K562 (cell line): ENCODE measurements around the gene COQ4. TPM values are rescaled to one million over a fixed set of nuclear protein-coding genes. Genes with fewer than 3 reads are reported as not detected.

Experiments used
- AFF4 ChIP-seq: sonication (generic); formaldehyde crosslinking; IDR thresholded peaks from 2 replicates; pipeline ENCODE4 v1.8.0; 2023; ENCODE audit warnings: mild to moderate bottlenecking, missing genetic modification reagents
- ATF6 ChIP-seq: sonication (generic); formaldehyde crosslinking; IDR thresholded peaks from 2 replicates; pipeline ENCODE4 v1.4.0; 2020; ENCODE audit warnings: mild to moderate bottlenecking, missing genetic modification reagents
- CAMTA2 ChIP-seq: fragments of 250-450 bp; sonication (Bioruptor Pico); conservative IDR thresholded peaks from 2 replicates; pipeline ENCODE4 v1.5.1; 2022
- DACH1 ChIP-seq: fragments of 450-650 bp; IDR thresholded peaks from 2 replicates; pipeline ENCODE4 v1.6.1; 2018; ENCODE audit not compliant: partially characterized antibody
- GTF2A2 ChIP-seq: IDR thresholded peaks from 2 replicates; pipeline ENCODE4 v1.6.1; 2016; ENCODE audit warnings: mild to moderate bottlenecking, missing genetic modification characterization, missing compliant biosample characterization
- HDGF ChIP-seq: fragments of 450-650 bp; IDR thresholded peaks from 2 replicates; pipeline ENCODE4 v1.6.1; 2016
- JUN ChIP-seq, 2 experiments: sonication (generic) in 1 of 2; formaldehyde crosslinking in 1 of 2; IDR thresholded peaks; 2 replicates each; pipeline versions ENCODE4 v1.6.1 to v1.8.0; 2012 to 2022; ENCODE audit warnings: borderline replicate concordance in 2 of 2, mild to moderate bottlenecking in 2 of 2, improper control_type of control experiment in 1 of 2, low read depth in 1 of 2, low read length in 1 of 2, missing genetic modification reagents in 1 of 2
- MAZ ChIP-seq, 2 experiments: fragments of 450-650 bp in 1 of 2; sonication (generic) in 1 of 2; formaldehyde crosslinking; IDR thresholded peaks in 1 of 2; conservative IDR thresholded peaks in 1 of 2; 2 replicates each; pipeline versions ENCODE4 v1.4.0 to v1.5.0; 2020; ENCODE audit warnings: mild to moderate bottlenecking in 1 of 2, missing genetic modification reagents in 1 of 2
- MEIS2 ChIP-seq: fragments of 450-650 bp; IDR thresholded peaks from 2 replicates; pipeline ENCODE4 v1.6.1; 2014; ENCODE audit warnings: mild to moderate bottlenecking; ENCODE audit not compliant: partially characterized antibody
- POLR2A ChIP-seq: fragments of 450-650 bp; conservative IDR thresholded peaks from 2 replicates; pipeline ENCODE4 v1.6.1; 2016
- PPARD ChIP-seq: fragments of 250-450 bp; sonication (Bioruptor Pico); IDR thresholded peaks from 2 replicates; pipeline ENCODE4 v1.8.0; 2022; ENCODE audit warnings: inconsistent platforms, mild to moderate bottlenecking, moderate library complexity
- SMC3 ChIP-seq: conservative IDR thresholded peaks from 2 replicates; pipeline ENCODE4 v1.6.1; 2011; ENCODE audit warnings: low read depth, low read length, improper control_type of control experiment; ENCODE audit not compliant: insufficient read depth
- SNIP1 ChIP-seq: fragments of 450-650 bp; IDR thresholded peaks from 2 replicates; pipeline ENCODE4 v1.7.1; 2017; ENCODE audit warnings: low read depth, mild to moderate bottlenecking
- SOX6 ChIP-seq: fragments of 450-650 bp; IDR thresholded peaks from 2 replicates; pipeline ENCODE4 v1.6.1; 2014; ENCODE audit warnings: mild to moderate bottlenecking
- SP1 ChIP-seq: sonication (generic); formaldehyde crosslinking; IDR thresholded peaks from 2 replicates; pipeline ENCODE4 v1.8.1; 2022; ENCODE audit warnings: mild to moderate bottlenecking, missing genetic modification reagents
- STAG1 ChIP-seq: sonication (generic); formaldehyde crosslinking; IDR thresholded peaks from 2 replicates; pipeline ENCODE4 v1.5.0; 2020; ENCODE audit warnings: missing genetic modification reagents, borderline replicate concordance
- XRCC3 ChIP-seq: fragments of 450-650 bp; IDR thresholded peaks from 2 replicates; pipeline ENCODE4 v1.6.1; 2017; ENCODE audit warnings: mild to moderate bottlenecking, moderate library complexity
- ZFP30 ChIP-seq: fragments of 250-450 bp; sonication (Bioruptor Pico); IDR thresholded peaks from 2 replicates; pipeline ENCODE4 v1.8.0; 2022; ENCODE audit warnings: moderate library complexity, mild to moderate bottlenecking, inconsistent platforms, borderline replicate concordance
- ZNF518B ChIP-seq: fragments of 250-450 bp; sonication (Bioruptor Pico); IDR thresholded peaks from 2 replicates; pipeline ENCODE4 v1.5.0; 2021; ENCODE audit warnings: mild to moderate bottlenecking, moderate library complexity
- ZNF589 ChIP-seq: fragments of 200-800 bp; sonication (Bioruptor generic); IDR thresholded peaks from 2 replicates; pipeline ENCODE4 v1.6.1; 2016; ENCODE audit warnings: low read depth, missing genetic modification characterization, missing compliant biosample characterization
- polyA plus RNA-seq, 8 experiments: library from polyadenylated mRNA; depleted of rRNA in 4 of 8; stranded (reverse) in 5 of 8; unstranded in 3 of 8; fragments of >200 nt; fragmentation: Nextera tagmentation in 2 of 8; fragmentation: Illumina TruSeq in 1 of 8; extraction: Ambion mirVana in 2 of 8; extraction: Trizol in 1 of 8; gene quantifications; 2 replicates each; pipeline versions ENCODE4 v1.2.1 to v1.2.3, GENCODE V29; 2011 to 2014; ENCODE audit warnings: inconsistent platforms in 1 of 8, missing spikeins in 1 of 8
- total RNA-seq, 7 experiments: library from RNA; depleted of rRNA in 6 of 7; stranded (reverse); fragments of >200 nt in 6 of 7; fragmentation: Illumina TruSeq in 2 of 7; extraction: Trizol in 2 of 7; gene quantifications; 2 replicates each; pipeline versions ENCODE4 v1.2.1 to v1.2.3, GENCODE V29; 2011 to 2021; ENCODE audit warnings: low replicate concordance in 1 of 7

The COQ4 gene
- total and polyA plus RNA-seq, 9 of the 15 experiments (the other 6 are each of a cell fraction or from before 2014, with no cell fraction given), result 9.1 to 135 (median 67.2) TPM

GRCh38 chr9:128361986-128362646, 39.5 kb downstream of the COQ4 start (continued):
- TF ChIP-seq CAMTA2 (CRISPR knock-in tag), result no peak
- no peak for TF ChIP-seq GTF2A2 (tag)
- TF ChIP-seq POLR2A, result peak; percentile 37; the same call in 1 of the 2 replicates
- TF ChIP-seq STAG1, result peak; percentile 90
- TF ChIP-seq MEIS2, result no peak
- TF ChIP-seq MAZ (CRISPR knock-in tag; conservative IDR thresholded peaks at IDR 0.05 in 1 of 2, IDR thresholded peaks at IDR 0.05 in 1 of 2), result peak; percentile 67 to 74; a peak in 3 of 4 replicates
- TF ChIP-seq SMC3, result peak; percentile 90
- TF ChIP-seq ZFP30 (CRISPR knock-in tag), result no peak
- TF ChIP-seq PPARD (CRISPR knock-in tag), result no peak
- no peak for TF ChIP-seq ZNF589
- no peak for TF ChIP-seq DACH1
- TF ChIP-seq JUN (IDR thresholded peaks at IDR 0.05; ENCODE audit: borderline replicate concordance, low read depth, low read length), result 0 out of 2 replicates have a peak, but pooled peaks have one; percentile 15
- TF ChIP-seq JUN (CRISPR knock-in tag; IDR thresholded peaks at IDR 0.05; ENCODE audit: borderline replicate concordance), result no peak
- no peak for TF ChIP-seq XRCC3
- TF ChIP-seq ATF6 (CRISPR knock-in tag), result no peak
- 0 out of 2 replicates have a peak, but pooled peaks have one; percentile 8 for TF ChIP-seq SOX6
- no peak for TF ChIP-seq AFF4 (CRISPR knock-in tag)
- no peak for TF ChIP-seq SNIP1
- peak; percentile 95 for TF ChIP-seq HDGF
- TF ChIP-seq SP1 (CRISPR knock-in tag), result 0 out of 2 replicates have a peak, but pooled peaks have one; percentile 25
- TF ChIP-seq ZNF518B (CRISPR knock-in tag), result no peak
